PFSK-1 (cell line): ENCODE results near the gene NRP2.

ENCODE experiments used
- FOXP2 ChIP-seq: optimal IDR thresholded peaks from 2 replicates; pipeline ENCODE3; 2011; ENCODE audit warnings: borderline replicate concordance, control low read depth, inconsistent platforms; ENCODE audit not compliant: insufficient read depth; ENCODE audit errors: extremely low read length, extremely low read depth
- POLR2AphosphoS5 ChIP-seq: IDR thresholded peaks from 2 replicates; pipeline ENCODE4 v1.6.1; 2012; ENCODE audit warnings: low read depth, mild to moderate bottlenecking, control low read depth, low read length, moderate library complexity
- SIN3A ChIP-seq: IDR thresholded peaks from 2 replicates; pipeline ENCODE4 v1.6.1; 2012; ENCODE audit warnings: mild to moderate bottlenecking, low read length, moderate library complexity, borderline replicate concordance; ENCODE audit not compliant: insufficient read depth
- TAF1 ChIP-seq: IDR thresholded peaks from 2 replicates; pipeline ENCODE4 v1.6.1; 2012; ENCODE audit warnings: low read length, control low read depth, borderline replicate concordance; ENCODE audit not compliant: insufficient read depth
- TF ChIP-seq, protein P1 (sequence below), 2 experiments: IDR thresholded peaks; 2 replicates each; pipeline versions ENCODE4 v1.6.1 to v1.8.0; 2011 to 2012; ENCODE audit warnings: low read depth in 2 of 2, low read length in 2 of 2, control low read depth in 1 of 2, inconsistent platforms in 1 of 2, mild to moderate bottlenecking in 1 of 2, moderate library complexity in 1 of 2; ENCODE audit not compliant: insufficient read depth in 1 of 2

DNA sequence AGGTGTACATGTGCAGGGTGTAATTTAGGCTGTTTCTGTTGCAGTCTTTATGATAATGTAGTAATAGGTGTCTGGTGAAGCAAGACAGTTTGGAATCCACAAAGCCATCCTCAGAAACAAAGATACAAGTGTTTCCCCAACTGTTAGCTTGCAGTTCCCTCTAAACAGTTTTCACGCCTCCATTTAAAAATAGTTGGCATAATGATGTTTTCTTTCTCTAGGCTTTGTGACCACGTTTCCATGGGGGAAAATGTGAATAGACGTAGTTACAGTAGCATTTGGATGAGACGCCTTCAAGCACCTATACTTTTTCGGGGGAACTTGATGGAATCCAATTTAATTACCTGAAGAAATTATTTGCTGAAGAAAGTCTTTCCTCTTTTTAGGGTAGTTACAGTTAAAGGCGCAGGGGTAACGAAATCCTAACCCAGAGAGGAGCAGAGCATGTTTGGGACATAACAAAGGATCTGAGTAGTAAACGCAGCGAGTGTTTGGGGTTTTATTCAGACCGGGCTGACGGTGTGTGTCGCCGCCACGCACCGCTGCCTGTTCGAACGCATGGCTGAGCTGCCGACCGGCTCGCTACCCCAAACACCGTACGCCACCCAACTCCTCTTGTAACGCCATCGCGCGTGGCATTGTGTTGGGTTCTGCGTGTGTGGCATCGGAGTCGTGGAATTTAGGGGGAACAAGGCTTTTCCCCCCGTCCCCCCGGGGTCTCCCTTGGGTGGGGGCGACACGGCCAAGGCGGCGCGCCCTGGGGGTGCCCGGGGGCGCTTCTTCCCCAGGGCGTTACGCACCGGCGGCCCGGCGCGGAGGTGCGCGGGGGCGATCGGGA is 681 bp upstream of the NRP2 start:
- TF ChIP-seq POLR2AphosphoS5, result no peak
- TF ChIP-seq SIN3A, result no peak
- no peak for TF ChIP-seq TAF1
- TF ChIP-seq, protein P1, sequence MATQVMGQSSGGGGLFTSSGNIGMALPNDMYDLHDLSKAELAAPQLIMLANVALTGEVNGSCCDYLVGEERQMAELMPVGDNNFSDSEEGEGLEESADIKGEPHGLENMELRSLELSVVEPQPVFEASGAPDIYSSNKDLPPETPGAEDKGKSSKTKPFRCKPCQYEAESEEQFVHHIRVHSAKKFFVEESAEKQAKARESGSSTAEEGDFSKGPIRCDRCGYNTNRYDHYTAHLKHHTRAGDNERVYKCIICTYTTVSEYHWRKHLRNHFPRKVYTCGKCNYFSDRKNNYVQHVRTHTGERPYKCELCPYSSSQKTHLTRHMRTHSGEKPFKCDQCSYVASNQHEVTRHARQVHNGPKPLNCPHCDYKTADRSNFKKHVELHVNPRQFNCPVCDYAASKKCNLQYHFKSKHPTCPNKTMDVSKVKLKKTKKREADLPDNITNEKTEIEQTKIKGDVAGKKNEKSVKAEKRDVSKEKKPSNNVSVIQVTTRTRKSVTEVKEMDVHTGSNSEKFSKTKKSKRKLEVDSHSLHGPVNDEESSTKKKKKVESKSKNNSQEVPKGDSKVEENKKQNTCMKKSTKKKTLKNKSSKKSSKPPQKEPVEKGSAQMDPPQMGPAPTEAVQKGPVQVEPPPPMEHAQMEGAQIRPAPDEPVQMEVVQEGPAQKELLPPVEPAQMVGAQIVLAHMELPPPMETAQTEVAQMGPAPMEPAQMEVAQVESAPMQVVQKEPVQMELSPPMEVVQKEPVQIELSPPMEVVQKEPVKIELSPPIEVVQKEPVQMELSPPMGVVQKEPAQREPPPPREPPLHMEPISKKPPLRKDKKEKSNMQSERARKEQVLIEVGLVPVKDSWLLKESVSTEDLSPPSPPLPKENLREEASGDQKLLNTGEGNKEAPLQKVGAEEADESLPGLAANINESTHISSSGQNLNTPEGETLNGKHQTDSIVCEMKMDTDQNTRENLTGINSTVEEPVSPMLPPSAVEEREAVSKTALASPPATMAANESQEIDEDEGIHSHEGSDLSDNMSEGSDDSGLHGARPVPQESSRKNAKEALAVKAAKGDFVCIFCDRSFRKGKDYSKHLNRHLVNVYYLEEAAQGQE (IDR thresholded peaks at IDR 0.05; ENCODE audit: insufficient read depth in 1 of 2, low read depth in 2 of 2, low read length in 2 of 2), result no peak
- TF ChIP-seq FOXP2, result no peak
